Panc1 (cell line): Measurements from ENCODE around the gene RBMS3. TPM values are rescaled to one million over a fixed set of nuclear protein-coding genes. Genes with fewer than 3 reads are reported as not detected.

Source experiments
- ATAC-seq: fragments of 200-7000 bp; cut with Tn5 transposase; 2 replicates; pipeline ENCODE4 v1.9.1; 2020; ENCODE audit warnings: mild to moderate bottlenecking, moderate library complexity
- BruUV-seq: library from RNA; stranded (reverse); fragments of 400-500 nt; replicated peaks from 2 replicates; lab custom pipeline; 2021; lab: Mats Ljungman, UMichigan
- CTCF ChIA-PET: fragments of 300-600 bp; sonication (Branson Sonifier 250); formaldehyde crosslinking; loops from one replicate; lab custom pipeline; 2022; ENCODE audit warnings: antibody characterized with exemption; lab: Charles Lee
- POLR2A ChIA-PET: fragments of 300-600 bp; sonication (Branson Sonifier 250); formaldehyde crosslinking; loops from one replicate; lab custom pipeline; 2022; ENCODE audit warnings: antibody characterized with exemption; lab: Charles Lee
- DNase-seq: peaks from one replicate; pipeline ENCODE4 v3.0.0-alpha.2; 2010; ENCODE audit warnings: low read depth, low spot score
- H3K27ac ChIP-seq: 2 replicates; pipeline ENCODE4 v1.5.1; 2011; ENCODE audit warnings: mild to moderate bottlenecking, low read length, inconsistent platforms
- H3K27me3 ChIP-seq: fragments of 200-500 bp; sonication (Bioruptor generic); 2 replicates; pipeline ENCODE4 v1.6.0; 2014; ENCODE audit warnings: low read length, inconsistent platforms; ENCODE audit not compliant: control insufficient read depth, insufficient read depth
- H3K36me3 ChIP-seq: fragments of 200-500 bp; sonication (Bioruptor generic); 2 replicates; pipeline ENCODE4 v1.5.1; 2014; ENCODE audit warnings: inconsistent platforms, mild to moderate bottlenecking, low read length, moderate library complexity; ENCODE audit not compliant: control insufficient read depth, insufficient read depth
- H3K4me1 ChIP-seq: 2 replicates; pipeline ENCODE4 v1.5.1; 2011; ENCODE audit warnings: inconsistent platforms, mild to moderate bottlenecking, low read length, moderate library complexity; ENCODE audit not compliant: control insufficient read depth, insufficient read depth
- H3K4me3 ChIP-seq, 2 experiments: 2 replicates each; pipeline ENCODE4 v1.5.1; 2011 to 2012; ENCODE audit warnings: low read depth in 2 of 2, low read length in 2 of 2, mild to moderate bottlenecking in 2 of 2, inconsistent platforms in 1 of 2, moderate library complexity in 1 of 2
- H3K9me3 ChIP-seq: fragments of 200-500 bp; sonication (Bioruptor generic); 2 replicates; pipeline ENCODE4 v1.5.1; 2014; ENCODE audit warnings: low read depth, mild to moderate bottlenecking, inconsistent platforms, low read length, moderate library complexity; ENCODE audit not compliant: control insufficient read depth, insufficient read depth
- POLR2AphosphoS5 ChIP-seq: IDR thresholded peaks from 2 replicates; pipeline ENCODE4 v1.6.1; 2012; ENCODE audit warnings: mild to moderate bottlenecking, low read depth, low read length, moderate library complexity
- SIN3A ChIP-seq: IDR thresholded peaks from 2 replicates; pipeline ENCODE4 v1.6.1; 2012; ENCODE audit warnings: low read depth, mild to moderate bottlenecking, low read length, moderate library complexity, borderline replicate concordance; ENCODE audit not compliant: insufficient read depth
- TCF7L2 ChIP-seq: IDR thresholded peaks from 2 replicates; pipeline ENCODE4 v1.6.1; 2011; ENCODE audit warnings: mild to moderate bottlenecking, low read depth, low read length, inconsistent platforms
- in situ Hi-C: cut with HindIII; loops from 2 replicates; pipeline ENCODE4 v1.10.0; 2016; ENCODE audit warnings: low sequenced_read_pairs, low pct_unique_long_range_greater_than_20kb
- intact Hi-C: fragments of 100-400 bp; cut with micrococcal nuclease; formaldehyde crosslinking; loops from one replicate; pipeline ENCODE4 v1.10.0; 2022; ENCODE audit not compliant: unreplicated experiment
- total RNA-seq: library from RNA; stranded (reverse); gene quantifications from one replicate; pipeline ENCODE4 v1.2.1, GENCODE V29; 2021; ENCODE audit not compliant: unreplicated experiment
- TF ChIP-seq, protein P1 (sequence below): fragments of 450-650 bp; IDR thresholded peaks from 2 replicates; pipeline ENCODE4 v1.5.1; 2017; ENCODE audit warnings: mild to moderate bottlenecking
- TF ChIP-seq, protein P2 (sequence below), 2 experiments: IDR thresholded peaks; 2 replicates each; pipeline ENCODE4 v1.6.1; 2011 to 2012; ENCODE audit warnings: low read depth in 2 of 2, control low read depth in 1 of 2, low read length in 1 of 2, mild to moderate bottlenecking in 1 of 2, moderate library complexity in 1 of 2; ENCODE audit not compliant: insufficient read depth in 1 of 2

RBMS3 gene
- total RNA-seq, 1 experiment from 2014 or later: 1.1 TPM

DNA sequence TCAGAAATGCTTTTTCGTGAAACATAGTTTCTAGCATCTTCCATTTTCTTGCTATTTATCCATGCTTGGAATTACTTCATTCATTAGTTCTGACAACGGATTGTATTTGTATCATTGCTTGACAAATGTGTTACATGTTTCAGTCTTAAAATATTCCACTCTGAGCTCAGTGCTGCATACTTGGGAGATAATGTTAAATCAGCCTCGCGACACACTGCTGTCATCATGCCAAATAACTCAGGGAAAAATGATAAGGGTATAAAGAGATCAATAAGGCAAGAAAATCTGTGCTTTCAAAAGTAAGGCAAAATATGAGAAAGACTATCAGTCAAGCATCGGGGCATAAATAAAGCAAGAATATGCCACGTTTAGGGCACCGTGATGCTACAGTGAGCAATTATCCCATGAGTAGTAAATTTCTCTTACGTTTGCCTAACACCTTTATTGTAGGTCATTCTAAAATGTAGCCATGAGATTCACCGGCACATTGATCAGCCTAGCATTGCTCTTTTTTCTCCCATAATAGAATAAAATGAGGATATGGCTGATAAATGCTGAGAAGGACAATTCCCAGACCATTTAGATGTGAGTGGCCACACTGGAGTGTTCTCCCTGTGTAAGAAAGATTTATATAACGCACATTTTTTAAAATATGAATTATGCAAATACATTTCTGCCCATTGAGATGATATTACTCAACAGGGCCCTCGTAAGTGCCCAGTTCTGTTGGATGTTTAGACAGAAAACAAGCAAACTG is 133.8 kb downstream of the RBMS3 start:
- no peak for DNase-seq
- TF ChIP-seq, protein P1, sequence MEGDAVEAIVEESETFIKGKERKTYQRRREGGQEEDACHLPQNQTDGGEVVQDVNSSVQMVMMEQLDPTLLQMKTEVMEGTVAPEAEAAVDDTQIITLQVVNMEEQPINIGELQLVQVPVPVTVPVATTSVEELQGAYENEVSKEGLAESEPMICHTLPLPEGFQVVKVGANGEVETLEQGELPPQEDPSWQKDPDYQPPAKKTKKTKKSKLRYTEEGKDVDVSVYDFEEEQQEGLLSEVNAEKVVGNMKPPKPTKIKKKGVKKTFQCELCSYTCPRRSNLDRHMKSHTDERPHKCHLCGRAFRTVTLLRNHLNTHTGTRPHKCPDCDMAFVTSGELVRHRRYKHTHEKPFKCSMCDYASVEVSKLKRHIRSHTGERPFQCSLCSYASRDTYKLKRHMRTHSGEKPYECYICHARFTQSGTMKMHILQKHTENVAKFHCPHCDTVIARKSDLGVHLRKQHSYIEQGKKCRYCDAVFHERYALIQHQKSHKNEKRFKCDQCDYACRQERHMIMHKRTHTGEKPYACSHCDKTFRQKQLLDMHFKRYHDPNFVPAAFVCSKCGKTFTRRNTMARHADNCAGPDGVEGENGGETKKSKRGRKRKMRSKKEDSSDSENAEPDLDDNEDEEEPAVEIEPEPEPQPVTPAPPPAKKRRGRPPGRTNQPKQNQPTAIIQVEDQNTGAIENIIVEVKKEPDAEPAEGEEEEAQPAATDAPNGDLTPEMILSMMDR: no peak
- TF ChIP-seq TCF7L2 (no peak), SIN3A (no peak), POLR2AphosphoS5 (no peak)
- TF ChIP-seq, protein P2, sequence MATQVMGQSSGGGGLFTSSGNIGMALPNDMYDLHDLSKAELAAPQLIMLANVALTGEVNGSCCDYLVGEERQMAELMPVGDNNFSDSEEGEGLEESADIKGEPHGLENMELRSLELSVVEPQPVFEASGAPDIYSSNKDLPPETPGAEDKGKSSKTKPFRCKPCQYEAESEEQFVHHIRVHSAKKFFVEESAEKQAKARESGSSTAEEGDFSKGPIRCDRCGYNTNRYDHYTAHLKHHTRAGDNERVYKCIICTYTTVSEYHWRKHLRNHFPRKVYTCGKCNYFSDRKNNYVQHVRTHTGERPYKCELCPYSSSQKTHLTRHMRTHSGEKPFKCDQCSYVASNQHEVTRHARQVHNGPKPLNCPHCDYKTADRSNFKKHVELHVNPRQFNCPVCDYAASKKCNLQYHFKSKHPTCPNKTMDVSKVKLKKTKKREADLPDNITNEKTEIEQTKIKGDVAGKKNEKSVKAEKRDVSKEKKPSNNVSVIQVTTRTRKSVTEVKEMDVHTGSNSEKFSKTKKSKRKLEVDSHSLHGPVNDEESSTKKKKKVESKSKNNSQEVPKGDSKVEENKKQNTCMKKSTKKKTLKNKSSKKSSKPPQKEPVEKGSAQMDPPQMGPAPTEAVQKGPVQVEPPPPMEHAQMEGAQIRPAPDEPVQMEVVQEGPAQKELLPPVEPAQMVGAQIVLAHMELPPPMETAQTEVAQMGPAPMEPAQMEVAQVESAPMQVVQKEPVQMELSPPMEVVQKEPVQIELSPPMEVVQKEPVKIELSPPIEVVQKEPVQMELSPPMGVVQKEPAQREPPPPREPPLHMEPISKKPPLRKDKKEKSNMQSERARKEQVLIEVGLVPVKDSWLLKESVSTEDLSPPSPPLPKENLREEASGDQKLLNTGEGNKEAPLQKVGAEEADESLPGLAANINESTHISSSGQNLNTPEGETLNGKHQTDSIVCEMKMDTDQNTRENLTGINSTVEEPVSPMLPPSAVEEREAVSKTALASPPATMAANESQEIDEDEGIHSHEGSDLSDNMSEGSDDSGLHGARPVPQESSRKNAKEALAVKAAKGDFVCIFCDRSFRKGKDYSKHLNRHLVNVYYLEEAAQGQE (IDR thresholded peaks at IDR 0.05; ENCODE audit: insufficient read depth in 1 of 2, low read depth in 2 of 2, low read length in 1 of 2): no peak
- H3K27ac ChIP-seq: no peak overlapping the region
- H3K4me3 ChIP-seq: no peak overlapping the region
- ChIA-PET CTCF (no interaction called here), POLR2A (no interaction called here)
- H3K27me3 ChIP-seq: no peaks in the 10 kb centered on the region
- no peaks in the 10 kb centered on the region for H3K36me3 ChIP-seq
- ATAC-seq: no peak
- no peaks in the 10 kb centered on the region for H3K9me3 ChIP-seq
- intact Hi-C loops (no loop called here), in situ Hi-C loops (no loop called here)
- H3K4me1 ChIP-seq: no peaks in the 10 kb centered on the region
- no TSS peak for BruUV-seq

DNA sequence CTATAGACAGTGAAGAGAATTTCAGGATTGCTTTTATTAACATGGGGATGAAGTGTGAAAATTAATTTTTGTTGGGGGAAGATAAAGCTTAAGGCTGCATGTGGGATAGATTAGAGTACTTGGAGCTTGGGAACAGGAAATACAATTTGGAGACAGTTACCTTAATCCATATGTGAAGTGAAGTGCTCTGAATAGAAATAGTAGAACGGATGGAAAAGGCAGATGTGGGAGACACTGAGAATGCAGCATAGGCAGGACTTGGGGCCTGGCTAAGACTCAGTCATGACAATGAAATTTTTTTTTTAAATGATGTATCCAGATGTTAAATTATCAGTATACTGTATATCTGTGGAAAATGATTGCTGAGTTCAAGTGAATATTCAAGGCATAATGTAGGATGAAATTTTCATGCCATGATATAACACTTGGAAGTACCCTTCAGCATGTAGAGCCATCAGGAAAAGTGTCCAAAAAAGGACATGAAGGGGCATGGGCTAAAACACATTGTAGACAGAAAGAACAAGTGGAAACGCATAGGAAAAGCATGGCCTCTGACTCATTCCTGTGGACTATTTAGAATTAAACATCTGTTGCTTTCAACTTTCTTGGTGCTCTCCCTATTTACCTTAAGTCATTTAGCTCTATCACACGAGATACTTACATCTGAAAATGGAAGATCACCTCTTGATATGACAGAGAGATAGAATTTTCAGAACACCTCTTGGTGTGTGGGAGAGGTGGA is 134.8 kb downstream of the RBMS3 start:
- POLR2A ChIA-PET: no interaction called here
- no peaks in the 10 kb centered on the region for H3K36me3 ChIP-seq
- no peak overlapping the region for H3K4me3 ChIP-seq
- BruUV-seq: no TSS peak
- H3K4me1 ChIP-seq: no peaks in the 10 kb centered on the region
- no peak for ATAC-seq
- TF ChIP-seq, protein P2 (IDR thresholded peaks at IDR 0.05; ENCODE audit: insufficient read depth in 1 of 2, low read depth in 2 of 2, low read length in 1 of 2): no peak
- TF ChIP-seq POLR2AphosphoS5 (no peak), SIN3A (no peak)
- TF ChIP-seq, protein P1: no peak
- CTCF ChIA-PET: no interaction called here
- H3K9me3 ChIP-seq: no peaks in the 10 kb centered on the region
- no peak for DNase-seq
- in situ Hi-C loops: no loop called here
- H3K27ac ChIP-seq: no peak overlapping the region
- H3K27me3 ChIP-seq: no peaks in the 10 kb centered on the region
- intact Hi-C loops: no loop called here
